HepG2 (cell line): ENCODE results near the gene SRCIN1. TPM values are rescaled to one million over a fixed set of nuclear protein-coding genes. Genes with fewer than 3 reads are reported as not detected.
A peak's percentile ranks its signal among the peaks of the same experiment; 100 is the strongest.

Experiments
- BRF2 ChIP-seq: sonication (generic); formaldehyde crosslinking; IDR thresholded peaks from 2 replicates; pipeline ENCODE4 v1.8.1; 2022; ENCODE audit warnings: mild to moderate bottlenecking, missing genetic modification reagents
- ELF1 ChIP-seq: sonication (generic); formaldehyde crosslinking; IDR thresholded peaks from 2 replicates; pipeline ENCODE4 v1.4.0; 2020; ENCODE audit warnings: missing genetic modification reagents
- HOXA7 ChIP-seq: sonication (generic); formaldehyde crosslinking; IDR thresholded peaks from 2 replicates; pipeline ENCODE4 v1.8.1; 2022; ENCODE audit warnings: mild to moderate bottlenecking, missing genetic modification reagents, moderate library complexity
- ISX ChIP-seq: sonication (generic); formaldehyde crosslinking; conservative IDR thresholded peaks from 2 replicates; pipeline ENCODE4 v1.5.0; 2020; ENCODE audit warnings: missing genetic modification reagents
- KAT8 ChIP-seq: IDR thresholded peaks from 2 replicates; pipeline ENCODE4 v1.6.1; 2016; ENCODE audit warnings: missing genetic modification reagents, missing compliant biosample characterization
- KLF15 ChIP-seq: sonication (generic); formaldehyde crosslinking; IDR thresholded peaks from 2 replicates; pipeline ENCODE4 v1.8.1; 2023; ENCODE audit warnings: borderline replicate concordance, mild to moderate bottlenecking, inconsistent platforms, missing genetic modification reagents, mixed read lengths
- NCOR1 ChIP-seq: fragments of 200-600 bp; sonication (generic); IDR thresholded peaks from 2 replicates; pipeline ENCODE4 v1.7.0; 2017; ENCODE audit warnings: antibody characterized with exemption, low read length, borderline replicate concordance
- NFATC3 ChIP-seq: sonication (generic); formaldehyde crosslinking; IDR thresholded peaks from 2 replicates; pipeline ENCODE4 v1.5.1; 2020; ENCODE audit warnings: mild to moderate bottlenecking, missing genetic modification reagents
- PHF21A ChIP-seq: sonication (generic); formaldehyde crosslinking; IDR thresholded peaks from 2 replicates; pipeline ENCODE4 v1.5.0; 2020; ENCODE audit warnings: mild to moderate bottlenecking, missing genetic modification reagents
- SIN3A ChIP-seq: IDR thresholded peaks from 2 replicates; pipeline ENCODE4 v1.6.1; 2011; ENCODE audit warnings: low read depth, mild to moderate bottlenecking, control low read depth, low read length, borderline replicate concordance
- SSRP1 ChIP-seq: IDR thresholded peaks from 2 replicates; pipeline ENCODE4 v1.6.1; 2016; ENCODE audit warnings: control low read depth
- THAP7 ChIP-seq: sonication (generic); formaldehyde crosslinking; IDR thresholded peaks from 2 replicates; pipeline ENCODE4 v1.8.1; 2023; ENCODE audit warnings: mild to moderate bottlenecking, missing genetic modification reagents
- ZNF138 ChIP-seq: sonication (generic); formaldehyde crosslinking; IDR thresholded peaks from 2 replicates; pipeline ENCODE4 v1.5.0; 2020; ENCODE audit warnings: mild to moderate bottlenecking, low read depth, missing genetic modification reagents
- ZNF383 ChIP-seq: sonication (generic); formaldehyde crosslinking; IDR thresholded peaks from 2 replicates; pipeline ENCODE4 v1.4.0; 2020; ENCODE audit warnings: missing genetic modification reagents, mild to moderate bottlenecking, borderline replicate concordance
- ZNF672 ChIP-seq: sonication (generic); formaldehyde crosslinking; IDR thresholded peaks from 2 replicates; pipeline ENCODE4 v1.8.1; 2022; ENCODE audit warnings: missing genetic modification reagents
- polyA plus RNA-seq, 8 experiments: library from polyadenylated mRNA; depleted of rRNA in 3 of 8; stranded (reverse) in 7 of 8; unstranded in 1 of 8; fragments of >200 nt; fragmentation: Illumina TruSeq in 4 of 8; extraction: Trizol in 4 of 8; gene quantifications; 2 replicates each; pipeline versions ENCODE4 v1.2.1 to v1.2.3, GENCODE V29; 2011 to 2016; ENCODE audit warnings: low read depth in 4 of 8, missing spikeins in 1 of 8, mixed read lengths in 1 of 8; ENCODE audit not compliant: insufficient read depth in 1 of 8
- total RNA-seq, 5 experiments: library from RNA; depleted of rRNA; stranded (reverse); fragments of >200 nt; fragmentation: Illumina TruSeq; extraction: Trizol; gene quantifications; 2 replicates each; pipeline ENCODE4 v1.2.3, GENCODE V29; 2016; ENCODE audit warnings: low read depth in 1 of 5
- TF ChIP-seq, protein P1 (sequence below): sonication (generic); formaldehyde crosslinking; IDR thresholded peaks from 2 replicates; pipeline ENCODE4 v1.9.0; 2021; ENCODE audit warnings: missing genetic modification reagents, borderline replicate concordance
- TF ChIP-seq, protein P2 (sequence below): sonication (generic); formaldehyde crosslinking; IDR thresholded peaks from 2 replicates; pipeline ENCODE4 v1.5.0; 2020; ENCODE audit warnings: mild to moderate bottlenecking, missing genetic modification reagents, borderline replicate concordance

SRCIN1 gene
- total and polyA plus RNA-seq, 2 of the 13 experiments (the other 11 are each of a cell fraction or from before 2014, with no cell fraction given): 1.2 to 9.6 TPM

GRCh38 chr17:38584350-38584925, 21.3 kb downstream of the SRCIN1 start (continued):
- TF ChIP-seq, protein P1, sequence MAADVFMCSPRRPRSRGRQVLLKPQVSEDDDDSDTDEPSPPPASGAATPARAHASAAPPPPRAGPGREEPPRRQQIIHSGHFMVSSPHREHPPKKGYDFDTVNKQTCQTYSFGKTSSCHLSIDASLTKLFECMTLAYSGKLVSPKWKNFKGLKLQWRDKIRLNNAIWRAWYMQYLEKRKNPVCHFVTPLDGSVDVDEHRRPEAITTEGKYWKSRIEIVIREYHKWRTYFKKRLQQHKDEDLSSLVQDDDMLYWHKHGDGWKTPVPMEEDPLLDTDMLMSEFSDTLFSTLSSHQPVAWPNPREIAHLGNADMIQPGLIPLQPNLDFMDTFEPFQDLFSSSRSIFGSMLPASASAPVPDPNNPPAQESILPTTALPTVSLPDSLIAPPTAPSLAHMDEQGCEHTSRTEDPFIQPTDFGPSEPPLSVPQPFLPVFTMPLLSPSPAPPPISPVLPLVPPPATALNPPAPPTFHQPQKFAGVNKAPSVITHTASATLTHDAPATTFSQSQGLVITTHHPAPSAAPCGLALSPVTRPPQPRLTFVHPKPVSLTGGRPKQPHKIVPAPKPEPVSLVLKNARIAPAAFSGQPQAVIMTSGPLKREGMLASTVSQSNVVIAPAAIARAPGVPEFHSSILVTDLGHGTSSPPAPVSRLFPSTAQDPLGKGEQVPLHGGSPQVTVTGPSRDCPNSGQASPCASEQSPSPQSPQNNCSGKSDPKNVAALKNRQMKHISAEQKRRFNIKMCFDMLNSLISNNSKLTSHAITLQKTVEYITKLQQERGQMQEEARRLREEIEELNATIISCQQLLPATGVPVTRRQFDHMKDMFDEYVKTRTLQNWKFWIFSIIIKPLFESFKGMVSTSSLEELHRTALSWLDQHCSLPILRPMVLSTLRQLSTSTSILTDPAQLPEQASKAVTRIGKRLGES (CRISPR knock-in tag): no peak
- TF ChIP-seq ZNF383 (CRISPR knock-in tag) (no peak), BRF2 (no peak), KAT8 (CRISPR knock-in tag) (peak; percentile 60; the same call in 1 of the 2 replicates), SSRP1 (CRISPR knock-in tag) (no peak; the same call in 1 of the 2 replicates), THAP7 (no peak), NFATC3 (no peak), NCOR1 (no peak), ZNF672 (CRISPR knock-in tag) (no peak), HOXA7 (CRISPR knock-in tag) (no peak), ISX (no peak), SIN3A (no peak), ELF1 (CRISPR knock-in tag) (peak; percentile 77), ZNF138 (CRISPR knock-in tag) (no peak), PHF21A (CRISPR knock-in tag) (no peak), KLF15 (CRISPR knock-in tag) (no peak)
- TF ChIP-seq, protein P2, sequence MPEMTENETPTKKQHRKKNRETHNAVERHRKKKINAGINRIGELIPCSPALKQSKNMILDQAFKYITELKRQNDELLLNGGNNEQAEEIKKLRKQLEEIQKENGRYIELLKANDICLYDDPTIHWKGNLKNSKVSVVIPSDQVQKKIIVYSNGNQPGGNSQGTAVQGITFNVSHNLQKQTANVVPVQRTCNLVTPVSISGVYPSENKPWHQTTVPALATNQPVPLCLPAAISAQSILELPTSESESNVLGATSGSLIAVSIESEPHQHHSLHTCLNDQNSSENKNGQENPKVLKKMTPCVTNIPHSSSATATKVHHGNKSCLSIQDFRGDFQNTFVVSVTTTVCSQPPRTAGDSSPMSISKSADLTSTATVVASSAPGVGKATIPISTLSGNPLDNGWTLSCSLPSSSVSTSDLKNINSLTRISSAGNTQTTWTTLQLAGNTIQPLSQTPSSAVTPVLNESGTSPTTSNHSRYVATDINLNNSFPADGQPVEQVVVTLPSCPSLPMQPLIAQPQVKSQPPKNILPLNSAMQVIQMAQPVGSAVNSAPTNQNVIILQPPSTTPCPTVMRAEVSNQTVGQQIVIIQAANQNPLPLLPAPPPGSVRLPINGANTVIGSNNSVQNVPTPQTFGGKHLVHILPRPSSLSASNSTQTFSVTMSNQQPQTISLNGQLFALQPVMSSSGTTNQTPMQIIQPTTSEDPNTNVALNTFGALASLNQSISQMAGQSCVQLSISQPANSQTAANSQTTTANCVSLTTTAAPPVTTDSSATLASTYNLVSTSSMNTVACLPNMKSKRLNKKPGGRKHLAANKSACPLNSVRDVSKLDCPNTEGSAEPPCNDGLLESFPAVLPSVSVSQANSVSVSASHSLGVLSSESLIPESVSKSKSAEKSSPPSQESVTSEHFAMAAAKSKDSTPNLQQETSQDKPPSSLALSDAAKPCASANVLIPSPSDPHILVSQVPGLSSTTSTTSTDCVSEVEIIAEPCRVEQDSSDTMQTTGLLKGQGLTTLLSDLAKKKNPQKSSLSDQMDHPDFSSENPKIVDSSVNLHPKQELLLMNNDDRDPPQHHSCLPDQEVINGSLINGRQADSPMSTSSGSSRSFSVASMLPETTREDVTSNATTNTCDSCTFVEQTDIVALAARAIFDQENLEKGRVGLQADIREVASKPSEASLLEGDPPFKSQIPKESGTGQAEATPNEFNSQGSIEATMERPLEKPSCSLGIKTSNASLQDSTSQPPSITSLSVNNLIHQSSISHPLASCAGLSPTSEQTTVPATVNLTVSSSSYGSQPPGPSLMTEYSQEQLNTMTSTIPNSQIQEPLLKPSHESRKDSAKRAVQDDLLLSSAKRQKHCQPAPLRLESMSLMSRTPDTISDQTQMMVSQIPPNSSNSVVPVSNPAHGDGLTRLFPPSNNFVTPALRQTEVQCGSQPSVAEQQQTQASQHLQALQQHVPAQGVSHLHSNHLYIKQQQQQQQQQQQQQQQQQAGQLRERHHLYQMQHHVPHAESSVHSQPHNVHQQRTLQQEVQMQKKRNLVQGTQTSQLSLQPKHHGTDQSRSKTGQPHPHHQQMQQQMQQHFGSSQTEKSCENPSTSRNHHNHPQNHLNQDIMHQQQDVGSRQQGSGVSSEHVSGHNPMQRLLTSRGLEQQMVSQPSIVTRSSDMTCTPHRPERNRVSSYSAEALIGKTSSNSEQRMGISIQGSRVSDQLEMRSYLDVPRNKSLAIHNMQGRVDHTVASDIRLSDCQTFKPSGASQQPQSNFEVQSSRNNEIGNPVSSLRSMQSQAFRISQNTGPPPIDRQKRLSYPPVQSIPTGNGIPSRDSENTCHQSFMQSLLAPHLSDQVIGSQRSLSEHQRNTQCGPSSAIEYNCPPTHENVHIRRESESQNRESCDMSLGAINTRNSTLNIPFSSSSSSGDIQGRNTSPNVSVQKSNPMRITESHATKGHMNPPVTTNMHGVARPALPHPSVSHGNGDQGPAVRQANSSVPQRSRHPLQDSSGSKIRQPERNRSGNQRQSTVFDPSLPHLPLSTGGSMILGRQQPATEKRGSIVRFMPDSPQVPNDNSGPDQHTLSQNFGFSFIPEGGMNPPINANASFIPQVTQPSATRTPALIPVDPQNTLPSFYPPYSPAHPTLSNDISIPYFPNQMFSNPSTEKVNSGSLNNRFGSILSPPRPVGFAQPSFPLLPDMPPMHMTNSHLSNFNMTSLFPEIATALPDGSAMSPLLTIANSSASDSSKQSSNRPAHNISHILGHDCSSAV: no peak
